Neural cell (in vitro differentiated cells): ENCODE measurements around the gene FHL1. TPM values are rescaled to one million over a fixed set of nuclear protein-coding genes. Genes with fewer than 3 reads are reported as not detected.

Experiments
- H2AFZ ChIP-seq: fragments of 200-600, 300-800 bp; sonication (generic), shearing (Covaris generic); 2 replicates; pipeline ENCODE4 v1.6.0; 2014; ENCODE audit warnings: low read depth, mild to moderate bottlenecking, antibody characterized with exemption, low read length, moderate library complexity
- H3F3A ChIP-seq: fragments of 200-600 bp; shearing (Covaris generic); 2 replicates; pipeline ENCODE4 v1.6.1; 2016; ENCODE audit warnings: mild to moderate bottlenecking, moderate library complexity, mixed read lengths, antibody characterized with exemption, low read length; ENCODE audit not compliant: insufficient read depth, poor library complexity, severe bottlenecking
- H3K27ac ChIP-seq: fragments of 200-600, 300-800 bp; sonication (generic), shearing (Covaris generic); 2 replicates; pipeline ENCODE4 v1.5.1; 2014; ENCODE audit warnings: mild to moderate bottlenecking, low read length, moderate library complexity
- H3K27me3 ChIP-seq: fragments of 300-800, 200-600 bp; sonication (generic), shearing (Covaris generic); 2 replicates; pipeline ENCODE4 v1.6.0; 2014; ENCODE audit warnings: mild to moderate bottlenecking, low read depth, low read length, moderate library complexity; ENCODE audit not compliant: insufficient read depth
- H3K36me3 ChIP-seq: fragments of 300-800, 200-600 bp; sonication (generic), shearing (Covaris generic); 2 replicates; pipeline ENCODE4 v1.5.1; 2014; ENCODE audit warnings: mild to moderate bottlenecking, antibody characterized with exemption, low read length, moderate library complexity; ENCODE audit not compliant: insufficient read depth
- H3K4me2 ChIP-seq: fragments of 300-800, 200-600 bp; sonication (generic), shearing (Covaris generic); 2 replicates; pipeline ENCODE4 v1.6.0; 2014; ENCODE audit warnings: mild to moderate bottlenecking, low read length
- H3K4me3 ChIP-seq: fragments of 300-800, 200-600 bp; sonication (generic), shearing (Covaris generic); 2 replicates; pipeline ENCODE4 v1.5.1; 2014; ENCODE audit warnings: mild to moderate bottlenecking, low read length, moderate library complexity
- H3K79me2 ChIP-seq: fragments of 200-600 bp; shearing (Covaris generic); replicated peaks from 2 replicates; pipeline ENCODE4 v1.6.0; 2014; ENCODE audit warnings: mild to moderate bottlenecking, low read length, moderate library complexity; ENCODE audit not compliant: insufficient read depth
- H3K9ac ChIP-seq: fragments of 300-800, 200-600 bp; sonication (generic), shearing (Covaris generic); 2 replicates; pipeline ENCODE4 v1.6.1; 2016; ENCODE audit warnings: mild to moderate bottlenecking, low read length, mixed read lengths
- H3K9me2 ChIP-seq: fragments of 200-600 bp; shearing (Covaris generic); 2 replicates; pipeline ENCODE4 v1.6.1; 2016; ENCODE audit warnings: mild to moderate bottlenecking, low read length, mixed read lengths; ENCODE audit not compliant: insufficient read depth
- H3K9me3 ChIP-seq: fragments of 200-600, 300-800 bp; sonication (generic), shearing (Covaris generic); 2 replicates; pipeline ENCODE4 v1.6.1; 2016; ENCODE audit warnings: mild to moderate bottlenecking, mixed run types, low read length, moderate library complexity, mixed read lengths
- H4K20me1 ChIP-seq: fragments of 200-600 bp; shearing (Covaris generic); 2 replicates; pipeline ENCODE4 v1.6.1; 2016; ENCODE audit warnings: mild to moderate bottlenecking, mixed run types; ENCODE audit not compliant: insufficient read depth
- CTCF ChIP-seq: fragments of 450-650 bp; IDR thresholded peaks from 2 replicates; pipeline ENCODE4 v1.5.1; 2014; ENCODE audit warnings: antibody characterized with exemption, mild to moderate bottlenecking, moderate library complexity; ENCODE audit not compliant: poor library complexity, severe bottlenecking
- EP300 ChIP-seq: fragments of 450-650 bp; conservative IDR thresholded peaks from 2 replicates; pipeline ENCODE4 v1.6.1; 2014; ENCODE audit warnings: antibody characterized with exemption, mild to moderate bottlenecking, moderate library complexity; ENCODE audit not compliant: poor library complexity, severe bottlenecking
- EZH2 ChIP-seq: fragments of 200-600, 300-800 bp; shearing (Covaris generic), sonication (generic); IDR thresholded peaks from 2 replicates; pipeline ENCODE4 v1.6.1; 2014; ENCODE audit warnings: antibody characterized with exemption, low read length, borderline replicate concordance, mild to moderate bottlenecking; ENCODE audit not compliant: insufficient read depth, poor library complexity, severe bottlenecking
- MXI1 ChIP-seq: fragments of 450-650 bp; conservative IDR thresholded peaks from 2 replicates; pipeline ENCODE4 v1.6.1; 2014; ENCODE audit warnings: antibody characterized with exemption, mild to moderate bottlenecking; ENCODE audit not compliant: poor library complexity, severe bottlenecking
- POLR2AphosphoS5 ChIP-seq: IDR thresholded peaks from 2 replicates; pipeline ENCODE4 v1.6.1; 2012
- RAD21 ChIP-seq: fragments of 450-650 bp; conservative IDR thresholded peaks from 2 replicates; pipeline ENCODE4 v1.6.1; 2014; ENCODE audit warnings: antibody characterized with exemption, mild to moderate bottlenecking, moderate library complexity
- SMC3 ChIP-seq: fragments of 450-650 bp; conservative IDR thresholded peaks from 2 replicates; pipeline ENCODE4 v1.6.1; 2014; ENCODE audit warnings: antibody characterized with exemption, mild to moderate bottlenecking, moderate library complexity; ENCODE audit not compliant: poor library complexity
- TAF1 ChIP-seq: IDR thresholded peaks from 2 replicates; pipeline ENCODE4 v1.6.1; 2012; ENCODE audit warnings: low read depth
- polyA plus RNA-seq: library from polyadenylated mRNA; depleted of rRNA; stranded (reverse); fragments of >200 nt; gene quantifications from 2 replicates; pipeline ENCODE4 v1.2.3, GENCODE V29; 2014
- TF ChIP-seq, protein P1 (sequence below): IDR thresholded peaks from 2 replicates; pipeline ENCODE4 v1.6.1; 2012; ENCODE audit warnings: borderline replicate concordance

The FHL1 gene
- polyA plus RNA-seq, 1 donor from 2014 or later = 235 TPM

DNA sequence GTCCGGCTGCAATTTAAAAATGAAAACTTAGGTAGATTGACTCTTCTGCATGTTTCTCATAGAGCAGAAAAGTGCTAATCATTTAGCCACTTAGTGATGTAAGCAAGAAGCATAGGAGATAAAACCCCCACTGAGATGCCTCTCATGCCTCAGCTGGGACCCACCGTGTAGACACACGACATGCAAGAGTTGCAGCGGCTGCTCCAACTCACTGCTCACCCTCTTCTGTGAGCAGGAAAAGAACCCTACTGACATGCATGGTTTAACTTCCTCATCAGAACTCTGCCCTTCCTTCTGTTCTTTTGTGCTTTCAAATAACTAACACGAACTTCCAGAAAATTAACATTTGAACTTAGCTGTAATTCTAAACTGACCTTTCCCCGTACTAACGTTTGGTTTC, 62.9 kb downstream of the FHL1 start:
- Histone ChIP-seq H2AFZ (no peak overlapping the region), H3F3A (no peaks in the 10 kb centered on the region), H3K9me3 (no peaks in the 10 kb centered on the region), H3K27me3 (no peaks in the 10 kb centered on the region), H3K79me2 (no peaks in the 10 kb centered on the region), H3K4me2 (no peak overlapping the region), H4K20me1 (no peaks in the 10 kb centered on the region), H3K9ac (no peak overlapping the region), H3K9me2 (no peaks in the 10 kb centered on the region), H3K4me3 (no peak overlapping the region), H3K27ac (no peak overlapping the region), H3K36me3 (no peaks in the 10 kb centered on the region)
- TF ChIP-seq EP300 = no peak
- no peak for TF ChIP-seq POLR2AphosphoS5
- TF ChIP-seq, protein P1, sequence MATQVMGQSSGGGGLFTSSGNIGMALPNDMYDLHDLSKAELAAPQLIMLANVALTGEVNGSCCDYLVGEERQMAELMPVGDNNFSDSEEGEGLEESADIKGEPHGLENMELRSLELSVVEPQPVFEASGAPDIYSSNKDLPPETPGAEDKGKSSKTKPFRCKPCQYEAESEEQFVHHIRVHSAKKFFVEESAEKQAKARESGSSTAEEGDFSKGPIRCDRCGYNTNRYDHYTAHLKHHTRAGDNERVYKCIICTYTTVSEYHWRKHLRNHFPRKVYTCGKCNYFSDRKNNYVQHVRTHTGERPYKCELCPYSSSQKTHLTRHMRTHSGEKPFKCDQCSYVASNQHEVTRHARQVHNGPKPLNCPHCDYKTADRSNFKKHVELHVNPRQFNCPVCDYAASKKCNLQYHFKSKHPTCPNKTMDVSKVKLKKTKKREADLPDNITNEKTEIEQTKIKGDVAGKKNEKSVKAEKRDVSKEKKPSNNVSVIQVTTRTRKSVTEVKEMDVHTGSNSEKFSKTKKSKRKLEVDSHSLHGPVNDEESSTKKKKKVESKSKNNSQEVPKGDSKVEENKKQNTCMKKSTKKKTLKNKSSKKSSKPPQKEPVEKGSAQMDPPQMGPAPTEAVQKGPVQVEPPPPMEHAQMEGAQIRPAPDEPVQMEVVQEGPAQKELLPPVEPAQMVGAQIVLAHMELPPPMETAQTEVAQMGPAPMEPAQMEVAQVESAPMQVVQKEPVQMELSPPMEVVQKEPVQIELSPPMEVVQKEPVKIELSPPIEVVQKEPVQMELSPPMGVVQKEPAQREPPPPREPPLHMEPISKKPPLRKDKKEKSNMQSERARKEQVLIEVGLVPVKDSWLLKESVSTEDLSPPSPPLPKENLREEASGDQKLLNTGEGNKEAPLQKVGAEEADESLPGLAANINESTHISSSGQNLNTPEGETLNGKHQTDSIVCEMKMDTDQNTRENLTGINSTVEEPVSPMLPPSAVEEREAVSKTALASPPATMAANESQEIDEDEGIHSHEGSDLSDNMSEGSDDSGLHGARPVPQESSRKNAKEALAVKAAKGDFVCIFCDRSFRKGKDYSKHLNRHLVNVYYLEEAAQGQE = no peak
- TF ChIP-seq SMC3 = no peak
- no peak for TF ChIP-seq TAF1
- TF ChIP-seq MXI1 = no peak
- no peak for TF ChIP-seq RAD21
- TF ChIP-seq EZH2 = no peak
- TF ChIP-seq CTCF = no peak

DNA sequence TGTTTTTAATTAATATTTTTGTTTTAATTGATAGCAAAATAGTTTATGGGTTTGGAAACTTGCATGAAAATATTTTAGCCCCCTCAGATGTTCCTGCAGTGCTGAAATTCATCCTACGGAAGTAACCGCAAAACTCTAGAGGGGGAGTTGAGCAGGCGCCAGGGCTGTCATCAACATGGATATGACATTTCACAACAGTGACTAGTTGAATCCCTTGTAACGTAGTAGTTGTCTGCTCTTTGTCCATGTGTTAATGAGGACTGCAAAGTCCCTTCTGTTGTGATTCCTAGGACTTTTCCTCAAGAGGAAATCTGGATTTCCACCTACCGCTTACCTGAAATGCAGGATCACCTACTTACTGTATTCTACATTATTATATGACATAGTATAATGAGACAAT, 63.5 kb downstream of the FHL1 start:
- H3F3A ChIP-seq = no peaks in the 10 kb centered on the region
- no peaks in the 10 kb centered on the region for H3K79me2 ChIP-seq
- H3K36me3 ChIP-seq = no peaks in the 10 kb centered on the region
- H3K9ac ChIP-seq = no peak overlapping the region
- no peaks in the 10 kb centered on the region for H3K9me2 ChIP-seq
- no peaks in the 10 kb centered on the region for H3K9me3 ChIP-seq
- H3K27ac ChIP-seq = no peak overlapping the region
- H2AFZ ChIP-seq = no peak overlapping the region
- no peak overlapping the region for H3K4me2 ChIP-seq
- TF ChIP-seq POLR2AphosphoS5 = no peak
- no peak for TF ChIP-seq SMC3
- no peak for TF ChIP-seq TAF1
- TF ChIP-seq RAD21 = no peak
- TF ChIP-seq, protein P1 = no peak
- no peak for TF ChIP-seq MXI1
- TF ChIP-seq EP300 = no peak
- no peak for TF ChIP-seq CTCF
- no peak for TF ChIP-seq EZH2
- H4K20me1 ChIP-seq = no peaks in the 10 kb centered on the region
- no peaks in the 10 kb centered on the region for H3K27me3 ChIP-seq
- H3K4me3 ChIP-seq = no peak overlapping the region
